RWPE2 (cell line): ENCODE measurements around the gene OR9A2.

Experiments used
- ATAC-seq: fragments of 200-7000 bp; cut with Tn5 transposase; 3 replicates; pipeline ENCODE4 v1.9.1; 2021; ENCODE audit warnings: low read depth
- DNase-seq: peaks from one replicate; pipeline ENCODE4 v3.0.0-alpha.2; 2020; ENCODE audit warnings: low spot score
- H3K27ac ChIP-seq: fragments of 450-650 bp; 2 replicates; pipeline ENCODE4 v1.5.1; 2017; ENCODE audit warnings: mild to moderate bottlenecking; ENCODE audit not compliant: poor library complexity, severe bottlenecking
- H3K27me3 ChIP-seq: fragments of 250-450 bp; sonication (Bioruptor Pico); 2 replicates; pipeline ENCODE4 v1.5.1; 2021; ENCODE audit warnings: mild to moderate bottlenecking, moderate library complexity; ENCODE audit not compliant: insufficient read depth, poor library complexity, severe bottlenecking
- H3K36me3 ChIP-seq: fragments of 250-450 bp; sonication (Bioruptor Pico); 2 replicates; pipeline ENCODE4 v1.5.1; 2020; ENCODE audit warnings: low read depth, mild to moderate bottlenecking, moderate library complexity
- H3K4me1 ChIP-seq: fragments of 250-450 bp; sonication (Bioruptor Pico); 2 replicates; pipeline ENCODE4 v1.5.1; 2021; ENCODE audit warnings: mild to moderate bottlenecking, moderate library complexity; ENCODE audit not compliant: insufficient read depth, poor library complexity, severe bottlenecking
- H3K4me3 ChIP-seq: fragments of 250-450 bp; sonication (Bioruptor Pico); 2 replicates; pipeline ENCODE4 v1.5.1; 2021; ENCODE audit warnings: mild to moderate bottlenecking, moderate library complexity; ENCODE audit not compliant: severe bottlenecking
- H3K9me3 ChIP-seq: fragments of 250-450 bp; sonication (Bioruptor Pico); 2 replicates; pipeline ENCODE4 v1.5.1; 2021; ENCODE audit warnings: mild to moderate bottlenecking, moderate library complexity; ENCODE audit not compliant: severe bottlenecking
- TF ChIP-seq, protein P1 (sequence below): fragments of 450-650 bp; IDR thresholded peaks from one replicate; pipeline ENCODE4 v1.5.1; 2017; ENCODE audit warnings: mild to moderate bottlenecking, moderate library complexity; ENCODE audit not compliant: poor library complexity, severe bottlenecking

The OR9A2 gene

GRCh38 chr7:143012409-143012808, 14.5 kb downstream of the OR9A2 start:
- no peak for ATAC-seq
- TF ChIP-seq, protein P1, sequence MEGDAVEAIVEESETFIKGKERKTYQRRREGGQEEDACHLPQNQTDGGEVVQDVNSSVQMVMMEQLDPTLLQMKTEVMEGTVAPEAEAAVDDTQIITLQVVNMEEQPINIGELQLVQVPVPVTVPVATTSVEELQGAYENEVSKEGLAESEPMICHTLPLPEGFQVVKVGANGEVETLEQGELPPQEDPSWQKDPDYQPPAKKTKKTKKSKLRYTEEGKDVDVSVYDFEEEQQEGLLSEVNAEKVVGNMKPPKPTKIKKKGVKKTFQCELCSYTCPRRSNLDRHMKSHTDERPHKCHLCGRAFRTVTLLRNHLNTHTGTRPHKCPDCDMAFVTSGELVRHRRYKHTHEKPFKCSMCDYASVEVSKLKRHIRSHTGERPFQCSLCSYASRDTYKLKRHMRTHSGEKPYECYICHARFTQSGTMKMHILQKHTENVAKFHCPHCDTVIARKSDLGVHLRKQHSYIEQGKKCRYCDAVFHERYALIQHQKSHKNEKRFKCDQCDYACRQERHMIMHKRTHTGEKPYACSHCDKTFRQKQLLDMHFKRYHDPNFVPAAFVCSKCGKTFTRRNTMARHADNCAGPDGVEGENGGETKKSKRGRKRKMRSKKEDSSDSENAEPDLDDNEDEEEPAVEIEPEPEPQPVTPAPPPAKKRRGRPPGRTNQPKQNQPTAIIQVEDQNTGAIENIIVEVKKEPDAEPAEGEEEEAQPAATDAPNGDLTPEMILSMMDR, result no peak
- Histone ChIP-seq H3K9me3 (no peaks in the 10 kb centered on the region), H3K4me1 (no peaks in the 10 kb centered on the region), H3K36me3 (no peaks in the 10 kb centered on the region), H3K27me3 (no peaks in the 10 kb centered on the region), H3K27ac (no peak overlapping the region), H3K4me3 (no peak overlapping the region)
- DNase-seq, result no peak

DNA sequence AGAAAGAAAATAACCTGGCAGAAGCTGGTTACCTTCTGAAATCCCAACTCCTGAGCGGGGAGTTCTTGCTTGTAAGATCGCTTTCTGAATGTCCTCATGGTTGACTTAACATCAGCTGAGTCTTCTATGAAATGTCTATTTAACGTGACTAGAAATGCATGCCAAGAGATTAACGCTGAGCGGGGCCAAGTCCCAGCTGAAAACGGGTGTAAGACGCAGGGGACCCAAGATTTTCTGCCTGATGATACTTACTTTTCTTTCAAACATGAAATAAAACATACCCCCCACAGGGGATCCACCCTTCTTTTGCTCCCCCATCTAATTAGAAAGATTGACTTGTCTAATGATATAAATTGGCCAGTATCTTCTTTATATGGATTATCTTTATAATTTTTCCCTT, 14.9 kb downstream of the OR9A2 start:
- TF ChIP-seq, protein P1, result no peak
- Histone ChIP-seq H3K27me3 (no peaks in the 10 kb centered on the region), H3K27ac (no peak overlapping the region), H3K9me3 (no peaks in the 10 kb centered on the region), H3K36me3 (no peaks in the 10 kb centered on the region), H3K4me1 (no peaks in the 10 kb centered on the region), H3K4me3 (no peak overlapping the region)
- DNase-seq, result no peak
- no peak for ATAC-seq

DNA sequence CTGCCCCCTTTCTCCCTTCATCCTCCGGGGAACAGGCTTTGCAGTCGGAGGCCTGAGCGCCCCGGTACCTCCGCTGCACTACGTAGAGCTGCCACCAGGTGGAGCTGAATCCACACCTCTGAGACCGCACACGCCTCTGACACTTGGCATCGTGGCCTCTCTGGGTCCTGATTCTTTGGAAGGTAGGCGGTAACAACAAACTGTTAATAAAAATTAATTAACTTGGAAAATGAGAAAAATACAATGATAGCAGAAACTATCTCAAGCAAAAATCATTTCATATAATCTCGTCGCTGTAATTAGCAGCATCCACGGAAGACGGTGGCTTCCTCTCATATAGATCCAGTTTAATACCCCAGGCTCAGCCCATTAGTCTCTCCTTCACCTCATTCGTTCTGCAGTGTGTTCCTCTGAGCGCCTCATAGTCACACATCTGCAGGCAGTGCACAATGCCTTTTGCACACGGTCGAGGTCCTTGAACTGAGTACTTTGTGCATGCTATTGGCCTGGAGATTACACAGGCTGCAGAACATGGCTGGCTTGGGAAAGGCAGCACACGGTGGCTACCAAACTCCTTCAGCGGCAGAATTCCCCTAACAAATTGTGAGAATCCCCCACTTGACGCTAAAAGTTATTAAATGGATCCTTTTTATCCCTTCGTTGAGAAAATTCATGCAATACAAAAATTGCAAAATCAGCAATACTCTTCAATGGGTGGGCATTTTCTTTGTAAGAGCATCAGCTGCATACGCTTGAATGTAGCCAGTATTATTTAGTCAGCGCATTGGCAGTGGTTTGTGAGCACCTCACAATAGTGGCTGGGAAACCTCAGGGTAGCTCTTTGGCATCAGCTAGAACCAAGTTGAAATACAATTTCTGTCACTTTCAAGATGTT, 18.7 kb downstream of the OR9A2 start:
- Histone ChIP-seq H3K27me3 (peaks cover 3% of the 10 kb centered on the region), H3K4me3 (no peak overlapping the region), H3K36me3 (no peaks in the 10 kb centered on the region), H3K9me3 (no peaks in the 10 kb centered on the region), H3K27ac (no peak overlapping the region), H3K4me1 (no peaks in the 10 kb centered on the region)
- DNase-seq, result no peak
- ATAC-seq, result peak; percentile 89
- TF ChIP-seq, protein P1, result peak; percentile 95

- no peak overlapping the region for H3K4me3 ChIP-seq
- H3K4me1 ChIP-seq, result no peaks in the 10 kb centered on the region
- TF ChIP-seq, protein P1, result no peak
- no peaks in the 10 kb centered on the region for H3K36me3 ChIP-seq
- peaks cover 3% of the 10 kb centered on the region for H3K27me3 ChIP-seq
- no peak for ATAC-seq
- H3K9me3 ChIP-seq, result no peaks in the 10 kb centered on the region
- DNase-seq, result no peak
- H3K27ac ChIP-seq, result no peak overlapping the region
These were observed 21.2 kb downstream of the OR9A2 start for GRCh38 chr7:143005632-143006260.
